ENCODE measurements around the gene MYO5B. TPM values are rescaled to one million over a fixed set of nuclear protein-coding genes. Genes with fewer than 3 reads are reported as not detected.

The MYO5B gene
- total and polyA plus RNA-seq, 4 donors: 0.92 to 20.3 (median 2.9) TPM

DNA sequence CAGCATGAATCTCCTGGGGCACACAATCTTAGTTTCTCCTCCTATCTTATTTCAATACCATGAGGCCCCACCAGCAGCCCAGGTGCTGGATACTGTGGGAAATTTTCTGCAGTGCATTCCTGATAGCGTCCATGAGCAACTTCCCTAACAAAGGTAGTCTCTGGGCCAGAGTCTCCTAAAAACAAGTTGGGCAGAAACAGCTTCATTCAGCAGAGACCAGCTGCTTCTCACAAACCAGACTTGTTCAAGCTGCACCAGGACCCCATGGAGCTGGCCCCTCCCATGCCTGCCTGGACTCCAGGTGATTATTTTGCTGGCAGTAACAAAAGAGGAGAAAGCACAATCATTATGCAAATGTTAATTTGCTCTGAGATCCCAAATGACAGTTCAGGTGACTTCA lies 31.4 kb downstream of the MYO5B start:
- H3K27ac ChIP-seq (ENCODE audit: low read depth in 1 of 2, low read length in 2 of 2): no peak overlapping the region
- peaks cover 0 to 4% of the 10 kb centered on the region in 2 donors for H3K4me1 ChIP-seq (ENCODE audit: control insufficient read depth in 1 of 2, insufficient read depth in 2 of 2, low read length in 2 of 2)
- intact Hi-C loops (cut with DNase I): no loop called here
- H3K36me3 ChIP-seq (ENCODE audit: control insufficient read depth in 1 of 2, insufficient read depth in 2 of 2, low read length in 1 of 2): no peaks in the 10 kb centered on the region
- no peak for DNase-seq
- H3K4me3 ChIP-seq (ENCODE audit: low read length in 2 of 2): no peak overlapping the region
- 86 to 92% methylated on average over 1 of the region's 1 CpG for WGBS, 2 donors
- H3K27me3 ChIP-seq (ENCODE audit: control insufficient read depth in 1 of 2, insufficient read depth in 2 of 2, low read length in 1 of 2): no peaks in the 10 kb centered on the region
- no peak for ATAC-seq (ENCODE audit: low FRiP score)
- H3K9me3 ChIP-seq (ENCODE audit: control insufficient read depth, low read length): no peaks in the 10 kb centered on the region

DNA sequence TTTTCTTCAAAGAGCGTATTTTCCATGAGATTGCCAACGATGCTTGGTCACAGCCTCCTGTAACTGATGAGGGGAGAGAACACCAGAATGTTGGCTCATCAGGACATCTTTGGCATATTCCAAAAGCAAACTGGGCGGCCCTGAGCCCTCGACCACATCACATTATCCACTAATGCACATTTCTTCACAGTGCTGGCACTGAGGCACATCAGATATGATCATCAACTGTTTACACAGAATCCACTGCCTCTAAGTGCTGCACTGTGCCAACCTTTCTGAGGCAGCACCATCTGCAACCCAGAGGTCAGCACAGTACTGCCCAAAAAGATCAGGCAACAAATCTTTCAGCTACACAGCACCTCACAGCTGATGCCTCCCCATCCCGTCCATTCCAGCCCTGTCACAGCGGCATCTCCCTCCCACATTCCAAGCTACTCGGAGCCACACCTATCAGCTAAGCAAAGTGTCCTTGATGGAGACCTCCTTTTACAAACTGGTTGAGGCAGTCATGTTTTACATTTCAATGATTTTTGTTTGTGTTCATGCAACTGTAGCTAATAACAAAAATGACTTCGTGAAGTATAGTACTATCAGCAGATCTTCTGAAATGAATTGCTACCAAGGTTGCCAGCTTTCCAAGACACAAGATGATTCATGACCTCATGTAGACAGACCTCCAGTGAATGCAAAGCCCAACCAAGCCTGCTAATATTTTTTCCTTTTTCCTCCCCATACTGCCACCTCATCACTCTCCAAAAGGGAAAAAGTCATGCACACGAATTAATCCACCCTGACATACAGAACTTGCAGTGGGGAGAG lies 32.3 kb downstream of the MYO5B start:
- intact Hi-C loops (cut with DNase I): no loop called here
- ATAC-seq (ENCODE audit: low FRiP score): no peak
- no peaks in the 10 kb centered on the region for H3K27me3 ChIP-seq (ENCODE audit: control insufficient read depth in 1 of 2, insufficient read depth in 2 of 2, low read length in 1 of 2)

DNA sequence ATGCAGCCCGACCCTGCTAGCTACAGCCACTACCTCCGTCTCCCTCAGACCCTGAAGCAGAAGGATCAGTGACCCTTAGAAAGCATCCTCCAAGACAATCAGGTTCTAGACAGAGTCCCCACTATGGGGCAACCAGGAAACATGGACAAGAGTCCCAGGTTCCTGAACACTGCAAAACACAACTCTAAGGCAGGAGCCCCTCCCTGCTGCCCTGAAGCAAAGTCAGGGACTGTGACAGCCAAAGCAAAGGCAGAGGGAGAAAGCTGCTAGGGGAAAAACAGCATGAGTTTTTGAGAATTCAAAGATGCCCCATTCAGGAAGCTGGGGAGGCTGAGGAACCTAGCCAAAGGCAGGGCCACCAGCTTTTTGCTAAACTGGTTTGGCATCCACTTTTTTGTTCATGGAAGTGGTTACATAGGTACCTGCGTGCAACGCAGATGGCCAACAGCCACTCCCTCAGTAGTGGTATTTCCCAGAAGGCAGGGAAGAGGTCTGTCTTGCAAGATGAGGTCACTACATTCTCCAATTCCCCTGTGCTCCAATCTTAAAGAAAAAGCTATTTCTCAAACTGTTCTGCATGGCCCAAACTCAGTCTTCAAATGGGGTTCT lies 33.2 kb downstream of the MYO5B start:
- DNase-seq (no peak), ATAC-seq (ENCODE audit: low FRiP score) (no peak)
- peaks cover 0 to 4% of the 10 kb centered on the region in 2 donors for H3K4me1 ChIP-seq (ENCODE audit: control insufficient read depth in 1 of 2, insufficient read depth in 2 of 2, low read length in 2 of 2)
- no peak overlapping the region for H3K4me3 ChIP-seq (ENCODE audit: low read length in 2 of 2)
- no peaks in the 10 kb centered on the region for H3K36me3 ChIP-seq (ENCODE audit: control insufficient read depth in 1 of 2, insufficient read depth in 2 of 2, low read length in 1 of 2)
- H3K9me3 ChIP-seq (ENCODE audit: control insufficient read depth, low read length): no peaks in the 10 kb centered on the region
- 45 to 47% methylated on average over 4 of the region's 4 CpGs for WGBS, 2 donors
- no peaks in the 10 kb centered on the region for H3K27me3 ChIP-seq (ENCODE audit: control insufficient read depth in 1 of 2, insufficient read depth in 2 of 2, low read length in 1 of 2)
- intact Hi-C loops (cut with DNase I): no loop called here
- H3K27ac ChIP-seq (ENCODE audit: low read depth in 1 of 2, low read length in 2 of 2): peak overlapping the region in 1 of 2 donors; percentile 15

More for the DNA sequence above, 32.3 kb downstream of the MYO5B start:
- WGBS, 2 donors: 37 to 40% methylated on average over 9 of the region's 9 CpGs
- Histone ChIP-seq H3K27ac (ENCODE audit: low read depth in 1 of 2, low read length in 2 of 2) (peak overlapping the region in 1 of 2 donors; percentile 8), H3K4me1 (ENCODE audit: control insufficient read depth in 1 of 2, insufficient read depth in 2 of 2, low read length in 2 of 2) (peaks cover 0 to 4% of the 10 kb centered on the region in 2 donors), H3K36me3 (ENCODE audit: control insufficient read depth in 1 of 2, insufficient read depth in 2 of 2, low read length in 1 of 2) (no peaks in the 10 kb centered on the region), H3K4me3 (ENCODE audit: low read length in 2 of 2) (no peak overlapping the region), H3K9me3 (ENCODE audit: control insufficient read depth, low read length) (no peaks in the 10 kb centered on the region)
- DNase-seq: no peak

DNA sequence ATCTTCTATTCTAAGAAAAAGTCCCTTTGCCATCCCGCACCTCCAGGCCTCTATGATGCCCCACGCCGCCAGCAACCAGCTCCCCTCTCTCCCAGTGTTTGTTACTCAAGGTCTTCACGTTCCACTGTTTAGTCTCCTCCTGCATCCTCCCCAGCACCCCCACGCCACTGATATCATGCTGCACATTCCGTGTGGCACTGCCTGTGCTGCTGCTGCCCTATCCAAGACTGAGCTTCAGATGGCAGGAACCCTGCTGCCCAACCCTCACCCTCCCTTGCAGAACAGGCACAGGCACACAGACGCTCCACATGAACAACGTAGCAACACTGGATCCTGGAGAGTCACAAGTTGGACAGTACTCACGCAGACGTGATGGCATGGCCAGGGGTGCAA lies 35.3 kb downstream of the MYO5B start:
- WGBS, 2 donors: 91 to 92% methylated on average over 10 of the region's 10 CpGs

DNA sequence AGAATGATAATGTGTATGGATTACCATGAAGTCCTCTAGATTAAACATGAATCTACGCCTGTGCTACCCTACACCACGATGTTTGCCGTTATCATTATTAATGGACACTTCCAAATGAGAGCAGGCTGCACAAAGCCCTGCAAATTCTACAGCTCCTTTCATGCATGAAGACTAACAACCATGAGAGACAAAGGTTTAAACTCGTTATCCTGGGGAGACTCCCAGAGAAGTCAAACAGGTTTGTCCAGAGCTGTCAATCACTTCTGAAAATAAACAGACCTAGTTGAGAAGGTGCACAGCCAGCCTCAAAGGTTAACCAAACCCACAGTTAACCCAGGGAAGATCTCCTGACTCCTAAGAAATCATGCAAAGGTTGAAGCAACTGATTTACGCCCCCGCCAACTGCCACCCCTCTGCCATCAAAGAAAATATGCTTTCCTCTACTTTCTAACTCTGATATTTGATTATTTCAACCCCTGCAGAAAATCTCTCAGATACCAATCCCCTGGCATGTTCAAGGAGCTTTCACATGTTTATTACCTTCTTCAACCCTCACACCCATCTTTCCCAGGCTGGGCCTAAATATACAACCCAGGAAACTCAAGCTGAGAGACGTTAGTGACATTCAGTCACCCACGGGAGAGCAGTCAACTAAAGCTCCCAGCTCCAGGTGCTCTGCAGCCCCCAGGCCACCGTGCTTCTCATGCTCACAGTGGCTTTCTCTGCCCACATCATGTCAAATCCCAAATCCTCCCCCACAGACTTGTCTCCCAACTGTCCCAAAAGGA lies 35.9 kb downstream of the MYO5B start:
- H3K36me3 ChIP-seq (ENCODE audit: control insufficient read depth in 1 of 2, insufficient read depth in 2 of 2, low read length in 1 of 2): no peaks in the 10 kb centered on the region
- H3K9me3 ChIP-seq (ENCODE audit: control insufficient read depth, low read length): no peaks in the 10 kb centered on the region
- H3K4me3 ChIP-seq (ENCODE audit: low read length in 2 of 2): no peak overlapping the region
- no peak for DNase-seq
- 82 to 86% methylated on average over 9 of the region's 9 CpGs for WGBS, 2 donors
- no peak overlapping the region for H3K27ac ChIP-seq (ENCODE audit: low read depth in 1 of 2, low read length in 2 of 2)
- intact Hi-C loops (cut with DNase I): no loop called here
- ATAC-seq (ENCODE audit: low FRiP score): no peak
- H3K27me3 ChIP-seq (ENCODE audit: control insufficient read depth in 1 of 2, insufficient read depth in 2 of 2, low read length in 1 of 2): no peaks in the 10 kb centered on the region
- peaks cover 0 to 4% of the 10 kb centered on the region in 2 donors for H3K4me1 ChIP-seq (ENCODE audit: control insufficient read depth in 1 of 2, insufficient read depth in 2 of 2, low read length in 2 of 2)

More for the DNA sequence above, 35.3 kb downstream of the MYO5B start:
- intact Hi-C loops (cut with DNase I): no loop called here
- Histone ChIP-seq H3K36me3 (ENCODE audit: control insufficient read depth in 1 of 2, insufficient read depth in 2 of 2, low read length in 1 of 2) (no peaks in the 10 kb centered on the region), H3K4me3 (ENCODE audit: low read length in 2 of 2) (no peak overlapping the region), H3K27me3 (ENCODE audit: control insufficient read depth in 1 of 2, insufficient read depth in 2 of 2, low read length in 1 of 2) (no peaks in the 10 kb centered on the region), H3K4me1 (ENCODE audit: control insufficient read depth in 1 of 2, insufficient read depth in 2 of 2, low read length in 2 of 2) (peaks cover 0 to 4% of the 10 kb centered on the region in 2 donors), H3K9me3 (ENCODE audit: control insufficient read depth, low read length) (no peaks in the 10 kb centered on the region), H3K27ac (ENCODE audit: low read depth in 1 of 2, low read length in 2 of 2) (no peak overlapping the region)
- DNase-seq: no peak
- ATAC-seq (ENCODE audit: low FRiP score): peak; percentile 30

DNA sequence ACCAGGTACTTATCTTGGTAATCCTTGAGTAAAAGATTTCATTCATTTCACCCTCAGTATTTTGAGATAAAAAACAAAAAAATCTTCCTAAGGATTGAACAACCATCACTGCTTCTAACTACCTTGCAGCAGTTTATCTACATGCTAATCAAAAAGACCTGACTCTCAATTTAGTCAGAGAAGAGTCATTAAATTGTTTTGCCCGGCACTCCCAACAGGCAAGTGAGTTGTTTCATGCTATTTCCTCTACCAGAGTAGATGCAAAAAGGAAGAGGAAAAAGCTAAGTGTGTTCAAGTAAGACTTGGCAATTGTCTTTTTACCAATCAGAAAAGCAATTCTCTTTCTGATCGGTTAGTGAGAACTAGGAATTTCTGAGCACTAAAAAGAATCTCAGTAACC lies 39.5 kb downstream of the MYO5B start:
- intact Hi-C loops (cut with DNase I): no loop called here
- Histone ChIP-seq H3K36me3 (ENCODE audit: control insufficient read depth in 1 of 2, insufficient read depth in 2 of 2, low read length in 1 of 2) (no peaks in the 10 kb centered on the region), H3K27ac (ENCODE audit: low read depth in 1 of 2, low read length in 2 of 2) (no peak overlapping the region), H3K4me3 (ENCODE audit: low read length in 2 of 2) (no peak overlapping the region), H3K9me3 (ENCODE audit: control insufficient read depth, low read length) (no peaks in the 10 kb centered on the region), H3K27me3 (ENCODE audit: control insufficient read depth in 1 of 2, insufficient read depth in 2 of 2, low read length in 1 of 2) (no peaks in the 10 kb centered on the region), H3K4me1 (ENCODE audit: control insufficient read depth in 1 of 2, insufficient read depth in 2 of 2, low read length in 2 of 2) (no peaks in the 10 kb centered on the region)
- no peak for DNase-seq
- WGBS, 2 donors: 92 to 93% methylated on average over 2 of the region's 2 CpGs
- ATAC-seq (ENCODE audit: low FRiP score): no peak

DNA sequence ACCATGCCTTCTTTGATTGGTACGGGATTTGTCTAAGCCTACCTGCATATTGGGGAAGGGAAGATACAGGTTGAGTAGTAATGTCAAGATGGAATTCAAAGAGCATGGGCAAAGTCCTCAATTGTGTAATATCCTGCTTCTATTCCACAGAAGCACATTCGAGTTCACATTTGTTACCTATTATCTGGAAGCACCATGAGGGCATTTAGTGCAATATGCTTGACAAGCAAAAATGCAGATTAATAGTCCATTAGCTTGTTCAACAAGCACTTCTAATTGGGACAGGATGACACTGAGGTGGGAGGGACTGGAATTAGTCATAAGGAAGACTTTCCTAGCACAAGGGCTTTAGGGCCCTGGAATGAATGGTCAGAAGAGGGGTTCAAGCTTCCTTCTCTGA lies 40.5 kb downstream of the MYO5B start:
- Histone ChIP-seq H3K36me3 (ENCODE audit: control insufficient read depth in 1 of 2, insufficient read depth in 2 of 2, low read length in 1 of 2) (no peaks in the 10 kb centered on the region), H3K27me3 (ENCODE audit: control insufficient read depth in 1 of 2, insufficient read depth in 2 of 2, low read length in 1 of 2) (no peaks in the 10 kb centered on the region), H3K4me3 (ENCODE audit: low read length in 2 of 2) (no peak overlapping the region), H3K27ac (ENCODE audit: low read depth in 1 of 2, low read length in 2 of 2) (no peak overlapping the region), H3K9me3 (ENCODE audit: control insufficient read depth, low read length) (no peaks in the 10 kb centered on the region), H3K4me1 (ENCODE audit: control insufficient read depth in 1 of 2, insufficient read depth in 2 of 2, low read length in 2 of 2) (no peaks in the 10 kb centered on the region)
- intact Hi-C loops (cut with DNase I): no loop called here
- DNase-seq (no peak), ATAC-seq (ENCODE audit: low FRiP score) (no peak)
- WGBS, 2 donors: 89 to 92% methylated on average over 2 of the region's 2 CpGs

DNA sequence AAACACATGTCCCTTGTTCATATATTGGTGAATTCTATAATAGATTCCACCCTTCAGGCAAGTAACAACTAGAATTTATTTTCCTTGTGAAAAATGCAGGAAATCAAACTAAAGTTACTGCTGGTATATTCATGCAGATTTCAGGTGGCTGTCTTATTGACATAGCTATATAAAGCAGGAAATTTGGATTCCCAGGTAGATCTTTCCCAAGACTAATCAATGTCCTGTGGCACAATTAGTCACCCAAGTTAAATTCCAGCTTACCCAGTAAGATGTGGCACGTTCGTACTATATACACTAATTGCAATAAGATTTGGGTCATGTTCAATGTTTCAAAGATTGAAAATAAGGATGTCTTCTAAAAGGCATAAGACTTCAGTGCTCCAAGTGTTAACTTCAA lies 42.0 kb downstream of the MYO5B start:
- Histone ChIP-seq H3K27me3 (ENCODE audit: control insufficient read depth in 1 of 2, insufficient read depth in 2 of 2, low read length in 1 of 2) (no peaks in the 10 kb centered on the region), H3K4me1 (ENCODE audit: control insufficient read depth in 1 of 2, insufficient read depth in 2 of 2, low read length in 2 of 2) (no peaks in the 10 kb centered on the region), H3K36me3 (ENCODE audit: control insufficient read depth in 1 of 2, insufficient read depth in 2 of 2, low read length in 1 of 2) (no peaks in the 10 kb centered on the region), H3K4me3 (ENCODE audit: low read length in 2 of 2) (no peak overlapping the region), H3K27ac (ENCODE audit: low read depth in 1 of 2, low read length in 2 of 2) (no peak overlapping the region), H3K9me3 (ENCODE audit: control insufficient read depth, low read length) (no peaks in the 10 kb centered on the region)
- no peak for DNase-seq
- WGBS, 2 donors: 89 to 92% methylated on average over 2 of the region's 2 CpGs
- no peak for ATAC-seq (ENCODE audit: low FRiP score)
- intact Hi-C loops (cut with DNase I): no loop called here
